HepG2 (cell line): ENCODE data around the gene SNX2. TPM values are rescaled to one million over a fixed set of nuclear protein-coding genes. Genes with fewer than 3 reads are reported as not detected.

ENCODE experiments used
- ETS1 ChIP-seq: sonication (generic); formaldehyde crosslinking; IDR thresholded peaks from 2 replicates; pipeline ENCODE4 v1.4.0; 2020; ENCODE audit warnings: missing genetic modification reagents
- HNRNPL ChIP-seq: fragments of 200-400 bp; formaldehyde crosslinking; IDR thresholded peaks from 2 replicates; pipeline ENCODE4 v1.6.1; 2017; ENCODE audit warnings: mild to moderate bottlenecking, low read depth, low read length
- IRX3 ChIP-seq: sonication (generic); formaldehyde crosslinking; IDR thresholded peaks from 2 replicates; pipeline ENCODE4 v1.8.1; 2023; ENCODE audit warnings: mild to moderate bottlenecking, low read depth, missing genetic modification reagents, borderline replicate concordance
- MTA1 ChIP-seq: sonication (generic); formaldehyde crosslinking; IDR thresholded peaks from 2 replicates; pipeline ENCODE4 v1.4.0; 2020; ENCODE audit warnings: missing genetic modification reagents, mild to moderate bottlenecking, borderline replicate concordance
- MXD4 ChIP-seq: IDR thresholded peaks from 2 replicates; pipeline ENCODE4 v1.6.1; 2016; ENCODE audit warnings: mild to moderate bottlenecking, missing biosample characterization, missing genetic modification reagents
- MYNN ChIP-seq: sonication (generic); formaldehyde crosslinking; IDR thresholded peaks from 2 replicates; pipeline ENCODE4 v1.4.0; 2020; ENCODE audit warnings: mild to moderate bottlenecking, low read depth, missing genetic modification reagents
- NFRKB ChIP-seq: fragments of 450-650 bp; IDR thresholded peaks from 2 replicates; pipeline ENCODE4 v1.6.1; 2017
- PAWR ChIP-seq: sonication (generic); formaldehyde crosslinking; IDR thresholded peaks from 2 replicates; pipeline ENCODE4 v1.4.0; 2020; ENCODE audit warnings: missing genetic modification reagents, mild to moderate bottlenecking, borderline replicate concordance
- PITX1 ChIP-seq: sonication (generic); formaldehyde crosslinking; IDR thresholded peaks from 2 replicates; pipeline ENCODE4 v1.5.1; 2020; ENCODE audit warnings: mild to moderate bottlenecking, missing genetic modification reagents
- SIN3B ChIP-seq: fragments of 150-350 bp; IDR thresholded peaks from 2 replicates; pipeline ENCODE4 v1.6.1; 2014; ENCODE audit warnings: low read length
- SMAD3 ChIP-seq: sonication (generic); formaldehyde crosslinking; IDR thresholded peaks from 2 replicates; pipeline ENCODE4 v1.4.0; 2020; ENCODE audit warnings: missing genetic modification reagents
- SP1 ChIP-seq, 2 experiments: fragments of 450-650 bp in 1 of 2; sonication (generic) in 1 of 2; formaldehyde crosslinking in 1 of 2; IDR thresholded peaks; 2 replicates each; pipeline versions ENCODE4 v1.4.0 to v1.6.1; 2016 to 2020; ENCODE audit warnings: missing genetic modification reagents in 1 of 2
- TSC22D2 ChIP-seq: sonication (generic); formaldehyde crosslinking; IDR thresholded peaks from 2 replicates; pipeline ENCODE4 v1.5.1; 2020; ENCODE audit warnings: missing genetic modification reagents, mild to moderate bottlenecking, borderline replicate concordance
- ZBTB43 ChIP-seq: sonication (generic); formaldehyde crosslinking; conservative IDR thresholded peaks from 2 replicates; pipeline ENCODE4 v1.4.0; 2020; ENCODE audit warnings: missing genetic modification reagents
- ZFP41 ChIP-seq: sonication (generic); formaldehyde crosslinking; IDR thresholded peaks from 2 replicates; pipeline ENCODE4 v1.4.0; 2020; ENCODE audit warnings: mild to moderate bottlenecking, missing genetic modification reagents, borderline replicate concordance
- ZFP62 ChIP-seq: sonication (generic); formaldehyde crosslinking; IDR thresholded peaks from 2 replicates; pipeline ENCODE4 v1.4.0; 2020; ENCODE audit warnings: missing genetic modification reagents
- ZNF883 ChIP-seq: sonication (generic); formaldehyde crosslinking; IDR thresholded peaks from 2 replicates; pipeline ENCODE4 v1.5.1; 2020; ENCODE audit warnings: mild to moderate bottlenecking, missing genetic modification reagents; ENCODE audit errors: not compliant biosample characterization
- ZSCAN22 ChIP-seq: sonication (generic); formaldehyde crosslinking; IDR thresholded peaks from 2 replicates; pipeline ENCODE4 v1.4.0; 2020; ENCODE audit warnings: mild to moderate bottlenecking, missing genetic modification reagents
- polyA plus RNA-seq, 8 experiments: library from polyadenylated mRNA; depleted of rRNA in 3 of 8; stranded (reverse) in 7 of 8; unstranded in 1 of 8; fragments of >200 nt; fragmentation: Illumina TruSeq in 4 of 8; extraction: Trizol in 4 of 8; gene quantifications; 2 replicates each; pipeline versions ENCODE4 v1.2.1 to v1.2.3, GENCODE V29; 2011 to 2016; ENCODE audit warnings: low read depth in 4 of 8, missing spikeins in 1 of 8, mixed read lengths in 1 of 8; ENCODE audit not compliant: insufficient read depth in 1 of 8
- total RNA-seq, 5 experiments: library from RNA; depleted of rRNA; stranded (reverse); fragments of >200 nt; fragmentation: Illumina TruSeq; extraction: Trizol; gene quantifications; 2 replicates each; pipeline ENCODE4 v1.2.3, GENCODE V29; 2016; ENCODE audit warnings: low read depth in 1 of 5
- TF ChIP-seq, protein P1 (sequence below): sonication (generic); formaldehyde crosslinking; IDR thresholded peaks from 2 replicates; pipeline ENCODE4 v1.9.0; 2021; ENCODE audit warnings: mild to moderate bottlenecking, missing genetic modification reagents
- TF ChIP-seq, protein P2 (sequence below): sonication (generic); formaldehyde crosslinking; conservative IDR thresholded peaks from 2 replicates; pipeline ENCODE4 v1.8.1; 2023; ENCODE audit warnings: missing genetic modification reagents

Gene SNX2
- total and polyA plus RNA-seq, 2 of the 13 experiments (the other 11 are each of a cell fraction or from before 2014, with no cell fraction given): 26.4 to 78.8 TPM

DNA sequence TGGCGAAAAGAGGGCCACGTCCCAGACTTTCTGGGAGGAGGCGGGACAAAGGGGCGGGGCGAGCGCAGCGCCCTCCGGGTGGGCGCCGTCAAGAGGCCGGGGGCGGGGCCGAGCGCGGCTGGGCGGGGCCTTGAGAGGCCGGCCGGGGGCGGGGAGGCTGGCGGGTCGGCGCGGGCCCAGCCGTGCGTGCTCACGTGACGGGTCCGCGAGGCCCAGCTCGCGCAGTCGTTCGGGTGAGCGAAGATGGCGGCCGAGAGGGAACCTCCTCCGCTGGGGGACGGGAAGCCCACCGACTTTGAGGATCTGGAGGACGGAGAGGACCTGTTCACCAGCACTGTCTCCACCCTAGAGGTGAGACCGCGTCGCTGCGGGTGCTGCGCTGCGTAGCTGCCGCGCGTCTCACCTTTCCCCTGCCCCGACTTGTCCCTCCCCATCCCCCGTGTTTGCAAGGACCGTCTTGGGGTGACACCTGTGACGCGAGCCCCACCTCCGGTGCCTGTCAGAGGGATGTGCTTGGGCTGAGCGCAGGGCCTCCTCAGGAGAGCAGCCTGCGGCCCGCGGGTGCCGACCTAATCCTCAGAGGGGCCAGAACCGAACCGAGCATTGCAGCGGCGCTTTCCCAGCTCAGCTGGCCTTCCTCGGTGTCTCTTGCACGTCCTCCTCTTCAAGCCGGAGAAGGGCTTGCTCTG, at the start of gene SNX2 (continued):
- TF ChIP-seq ZFP41: no peak
- TF ChIP-seq ZBTB43 (CRISPR knock-in tag): peak; percentile 73; the same call in 1 of the 2 replicates
- TF ChIP-seq NFRKB: no peak
- peak; percentile 60 for TF ChIP-seq MXD4
- TF ChIP-seq ZFP62 (CRISPR knock-in tag): no peak
- TF ChIP-seq TSC22D2 (CRISPR knock-in tag): no peak
- no peak for TF ChIP-seq ETS1 (CRISPR knock-in tag)
- 0 out of 2 replicates have a peak, but pooled peaks have one; percentile 29 for TF ChIP-seq SMAD3 (CRISPR knock-in tag)
- TF ChIP-seq HNRNPL: 0 out of 2 replicates have a peak, but pooled peaks have one; percentile 17
- TF ChIP-seq IRX3: no peak
- TF ChIP-seq PAWR (CRISPR knock-in tag): no peak
- no peak for TF ChIP-seq SP1 (IDR thresholded peaks at IDR 0.05)
- TF ChIP-seq SP1 (CRISPR knock-in tag; IDR thresholded peaks at IDR 0.05): peak; percentile 57; the same call in 1 of the 2 replicates
- TF ChIP-seq, protein P1, sequence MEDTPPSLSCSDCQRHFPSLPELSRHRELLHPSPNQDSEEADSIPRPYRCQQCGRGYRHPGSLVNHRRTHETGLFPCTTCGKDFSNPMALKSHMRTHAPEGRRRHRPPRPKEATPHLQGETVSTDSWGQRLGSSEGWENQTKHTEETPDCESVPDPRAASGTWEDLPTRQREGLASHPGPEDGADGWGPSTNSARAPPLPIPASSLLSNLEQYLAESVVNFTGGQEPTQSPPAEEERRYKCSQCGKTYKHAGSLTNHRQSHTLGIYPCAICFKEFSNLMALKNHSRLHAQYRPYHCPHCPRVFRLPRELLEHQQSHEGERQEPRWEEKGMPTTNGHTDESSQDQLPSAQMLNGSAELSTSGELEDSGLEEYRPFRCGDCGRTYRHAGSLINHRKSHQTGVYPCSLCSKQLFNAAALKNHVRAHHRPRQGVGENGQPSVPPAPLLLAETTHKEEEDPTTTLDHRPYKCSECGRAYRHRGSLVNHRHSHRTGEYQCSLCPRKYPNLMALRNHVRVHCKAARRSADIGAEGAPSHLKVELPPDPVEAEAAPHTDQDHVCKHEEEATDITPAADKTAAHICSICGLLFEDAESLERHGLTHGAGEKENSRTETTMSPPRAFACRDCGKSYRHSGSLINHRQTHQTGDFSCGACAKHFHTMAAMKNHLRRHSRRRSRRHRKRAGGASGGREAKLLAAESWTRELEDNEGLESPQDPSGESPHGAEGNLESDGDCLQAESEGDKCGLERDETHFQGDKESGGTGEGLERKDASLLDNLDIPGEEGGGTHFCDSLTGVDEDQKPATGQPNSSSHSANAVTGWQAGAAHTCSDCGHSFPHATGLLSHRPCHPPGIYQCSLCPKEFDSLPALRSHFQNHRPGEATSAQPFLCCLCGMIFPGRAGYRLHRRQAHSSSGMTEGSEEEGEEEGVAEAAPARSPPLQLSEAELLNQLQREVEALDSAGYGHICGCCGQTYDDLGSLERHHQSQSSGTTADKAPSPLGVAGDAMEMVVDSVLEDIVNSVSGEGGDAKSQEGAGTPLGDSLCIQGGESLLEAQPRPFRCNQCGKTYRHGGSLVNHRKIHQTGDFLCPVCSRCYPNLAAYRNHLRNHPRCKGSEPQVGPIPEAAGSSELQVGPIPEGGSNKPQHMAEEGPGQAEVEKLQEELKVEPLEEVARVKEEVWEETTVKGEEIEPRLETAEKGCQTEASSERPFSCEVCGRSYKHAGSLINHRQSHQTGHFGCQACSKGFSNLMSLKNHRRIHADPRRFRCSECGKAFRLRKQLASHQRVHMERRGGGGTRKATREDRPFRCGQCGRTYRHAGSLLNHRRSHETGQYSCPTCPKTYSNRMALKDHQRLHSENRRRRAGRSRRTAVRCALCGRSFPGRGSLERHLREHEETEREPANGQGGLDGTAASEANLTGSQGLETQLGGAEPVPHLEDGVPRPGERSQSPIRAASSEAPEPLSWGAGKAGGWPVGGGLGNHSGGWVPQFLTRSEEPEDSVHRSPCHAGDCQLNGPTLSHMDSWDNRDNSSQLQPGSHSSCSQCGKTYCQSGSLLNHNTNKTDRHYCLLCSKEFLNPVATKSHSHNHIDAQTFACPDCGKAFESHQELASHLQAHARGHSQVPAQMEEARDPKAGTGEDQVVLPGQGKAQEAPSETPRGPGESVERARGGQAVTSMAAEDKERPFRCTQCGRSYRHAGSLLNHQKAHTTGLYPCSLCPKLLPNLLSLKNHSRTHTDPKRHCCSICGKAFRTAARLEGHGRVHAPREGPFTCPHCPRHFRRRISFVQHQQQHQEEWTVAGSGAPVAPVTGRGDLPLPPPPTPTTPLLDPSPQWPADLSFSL (CRISPR knock-in tag): peak; percentile 40; the same call in 1 of the 2 replicates
- TF ChIP-seq MTA1 (CRISPR knock-in tag): no peak
- TF ChIP-seq, protein P2, sequence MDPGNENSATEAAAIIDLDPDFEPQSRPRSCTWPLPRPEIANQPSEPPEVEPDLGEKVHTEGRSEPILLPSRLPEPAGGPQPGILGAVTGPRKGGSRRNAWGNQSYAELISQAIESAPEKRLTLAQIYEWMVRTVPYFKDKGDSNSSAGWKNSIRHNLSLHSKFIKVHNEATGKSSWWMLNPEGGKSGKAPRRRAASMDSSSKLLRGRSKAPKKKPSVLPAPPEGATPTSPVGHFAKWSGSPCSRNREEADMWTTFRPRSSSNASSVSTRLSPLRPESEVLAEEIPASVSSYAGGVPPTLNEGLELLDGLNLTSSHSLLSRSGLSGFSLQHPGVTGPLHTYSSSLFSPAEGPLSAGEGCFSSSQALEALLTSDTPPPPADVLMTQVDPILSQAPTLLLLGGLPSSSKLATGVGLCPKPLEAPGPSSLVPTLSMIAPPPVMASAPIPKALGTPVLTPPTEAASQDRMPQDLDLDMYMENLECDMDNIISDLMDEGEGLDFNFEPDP: no peak
- no peak for TF ChIP-seq MYNN
- TF ChIP-seq ZNF883: peak; percentile 66
- TF ChIP-seq ZSCAN22 (CRISPR knock-in tag): no peak
- peak; percentile 58; the same call in 1 of the 2 replicates for TF ChIP-seq PITX1 (CRISPR knock-in tag)
- TF ChIP-seq SIN3B: no peak
